GM12873 (cell line): Measurements from ENCODE around the gene NKX3-2.

ENCODE experiments used
- TF ChIP-seq, protein P1 (sequence below): IDR thresholded peaks from 2 replicates; pipeline ENCODE4 v1.5.1; 2012; ENCODE audit warnings: low read depth, mild to moderate bottlenecking, moderate library complexity, low read length, control low read depth; ENCODE audit not compliant: insufficient read depth; ENCODE audit errors: missing control alignments

The NKX3-2 gene

DNA sequence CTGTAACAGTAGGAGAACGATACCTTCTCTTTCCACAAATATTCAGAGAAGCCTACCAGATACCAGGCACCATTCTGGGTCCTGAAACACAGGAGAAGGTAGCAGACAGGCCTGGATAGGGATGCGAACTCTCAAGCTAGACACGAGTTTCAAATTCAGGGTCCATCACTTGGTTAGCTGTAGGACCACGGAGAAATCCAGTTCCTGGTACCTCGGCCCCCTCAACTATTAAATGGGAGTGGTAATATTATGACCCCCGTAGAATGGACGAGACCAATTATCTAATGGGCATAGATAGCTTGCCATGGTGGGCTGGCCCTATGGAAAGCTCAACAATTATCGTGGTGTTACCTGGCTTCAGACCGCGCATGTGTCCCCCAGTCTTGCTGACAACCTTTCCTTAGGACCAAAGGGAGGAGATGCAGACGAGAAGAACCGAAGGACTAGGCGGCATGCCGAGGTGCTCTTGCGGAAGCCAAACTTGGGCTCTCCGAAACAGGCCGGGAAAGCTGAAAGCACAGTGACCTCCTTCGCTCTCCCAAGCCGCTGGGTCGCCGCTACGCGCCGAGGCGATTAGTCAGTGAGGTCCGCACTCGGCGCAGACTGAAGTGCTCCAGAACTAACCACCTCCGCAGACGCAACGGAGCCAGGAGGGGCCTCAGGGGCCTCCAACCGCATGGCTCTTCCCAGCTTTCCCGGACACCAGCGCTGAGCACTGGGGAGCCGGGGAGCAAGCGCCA, 19.6 kb downstream of the NKX3-2 start:
- TF ChIP-seq, protein P1, sequence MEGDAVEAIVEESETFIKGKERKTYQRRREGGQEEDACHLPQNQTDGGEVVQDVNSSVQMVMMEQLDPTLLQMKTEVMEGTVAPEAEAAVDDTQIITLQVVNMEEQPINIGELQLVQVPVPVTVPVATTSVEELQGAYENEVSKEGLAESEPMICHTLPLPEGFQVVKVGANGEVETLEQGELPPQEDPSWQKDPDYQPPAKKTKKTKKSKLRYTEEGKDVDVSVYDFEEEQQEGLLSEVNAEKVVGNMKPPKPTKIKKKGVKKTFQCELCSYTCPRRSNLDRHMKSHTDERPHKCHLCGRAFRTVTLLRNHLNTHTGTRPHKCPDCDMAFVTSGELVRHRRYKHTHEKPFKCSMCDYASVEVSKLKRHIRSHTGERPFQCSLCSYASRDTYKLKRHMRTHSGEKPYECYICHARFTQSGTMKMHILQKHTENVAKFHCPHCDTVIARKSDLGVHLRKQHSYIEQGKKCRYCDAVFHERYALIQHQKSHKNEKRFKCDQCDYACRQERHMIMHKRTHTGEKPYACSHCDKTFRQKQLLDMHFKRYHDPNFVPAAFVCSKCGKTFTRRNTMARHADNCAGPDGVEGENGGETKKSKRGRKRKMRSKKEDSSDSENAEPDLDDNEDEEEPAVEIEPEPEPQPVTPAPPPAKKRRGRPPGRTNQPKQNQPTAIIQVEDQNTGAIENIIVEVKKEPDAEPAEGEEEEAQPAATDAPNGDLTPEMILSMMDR, result no peak

DNA sequence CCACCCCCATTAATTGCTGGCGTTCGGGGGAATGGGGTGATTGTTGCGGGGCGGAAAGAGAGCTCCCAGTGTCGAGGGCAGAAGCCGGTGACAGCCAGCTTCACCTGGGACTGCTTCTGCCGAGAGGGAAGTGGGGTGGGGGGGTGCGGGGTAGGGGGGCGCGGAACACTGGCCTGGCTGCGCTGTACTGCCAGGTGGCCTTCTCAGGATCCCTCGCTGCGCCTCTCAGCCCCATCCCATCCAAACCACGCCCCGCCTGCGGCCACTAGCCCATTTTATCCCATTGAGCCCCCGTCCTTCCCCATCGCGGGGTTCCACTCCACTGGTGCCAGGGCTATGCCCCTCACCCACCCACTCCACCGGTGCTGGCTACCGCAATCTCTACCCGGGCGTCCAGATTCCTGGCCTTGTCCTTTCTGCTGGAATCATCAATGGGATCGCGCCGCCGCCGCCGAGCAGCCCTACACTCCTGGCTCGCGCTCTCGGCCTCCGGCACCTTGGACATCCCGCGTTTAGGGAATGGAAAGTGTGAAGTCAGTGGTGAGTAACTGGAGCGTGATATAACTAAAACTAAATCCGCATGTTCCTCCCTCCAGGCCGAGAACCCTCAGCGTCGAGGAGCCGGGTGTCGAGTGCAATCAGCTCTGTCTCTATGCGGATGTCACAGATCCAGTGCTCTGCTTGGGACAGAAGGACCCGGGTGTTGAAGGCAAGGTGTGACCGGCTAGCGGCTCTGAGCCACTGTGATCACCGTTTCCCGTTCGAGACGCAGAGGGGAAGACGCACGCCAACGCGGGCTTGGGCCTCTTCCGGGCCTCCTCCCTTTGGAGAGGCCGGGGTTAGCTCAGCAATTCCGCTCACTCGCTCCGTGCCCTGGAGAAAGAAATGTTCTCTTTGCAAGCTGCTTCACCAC, 20.5 kb downstream of the NKX3-2 start:
- TF ChIP-seq, protein P1, result no peak

DNA sequence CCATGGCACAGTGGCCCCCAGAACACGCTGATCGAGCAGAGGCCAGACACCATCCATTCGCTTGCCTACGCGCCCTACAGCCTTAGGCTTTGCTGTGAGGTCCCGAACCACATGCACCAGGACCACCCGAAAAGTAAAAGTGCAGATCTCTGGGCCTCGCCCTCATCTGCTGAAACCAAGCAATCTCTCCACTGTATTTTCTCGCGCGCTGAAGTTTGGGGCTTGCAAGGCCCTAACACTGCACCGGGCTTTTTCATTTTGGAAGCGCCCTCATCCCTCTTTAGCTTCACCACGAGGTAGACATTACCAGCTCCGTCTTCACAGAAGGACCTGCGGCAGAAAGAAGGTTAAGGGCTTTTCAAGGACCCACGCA, 21.2 kb downstream of the NKX3-2 start:
- TF ChIP-seq, protein P1, result no peak

DNA sequence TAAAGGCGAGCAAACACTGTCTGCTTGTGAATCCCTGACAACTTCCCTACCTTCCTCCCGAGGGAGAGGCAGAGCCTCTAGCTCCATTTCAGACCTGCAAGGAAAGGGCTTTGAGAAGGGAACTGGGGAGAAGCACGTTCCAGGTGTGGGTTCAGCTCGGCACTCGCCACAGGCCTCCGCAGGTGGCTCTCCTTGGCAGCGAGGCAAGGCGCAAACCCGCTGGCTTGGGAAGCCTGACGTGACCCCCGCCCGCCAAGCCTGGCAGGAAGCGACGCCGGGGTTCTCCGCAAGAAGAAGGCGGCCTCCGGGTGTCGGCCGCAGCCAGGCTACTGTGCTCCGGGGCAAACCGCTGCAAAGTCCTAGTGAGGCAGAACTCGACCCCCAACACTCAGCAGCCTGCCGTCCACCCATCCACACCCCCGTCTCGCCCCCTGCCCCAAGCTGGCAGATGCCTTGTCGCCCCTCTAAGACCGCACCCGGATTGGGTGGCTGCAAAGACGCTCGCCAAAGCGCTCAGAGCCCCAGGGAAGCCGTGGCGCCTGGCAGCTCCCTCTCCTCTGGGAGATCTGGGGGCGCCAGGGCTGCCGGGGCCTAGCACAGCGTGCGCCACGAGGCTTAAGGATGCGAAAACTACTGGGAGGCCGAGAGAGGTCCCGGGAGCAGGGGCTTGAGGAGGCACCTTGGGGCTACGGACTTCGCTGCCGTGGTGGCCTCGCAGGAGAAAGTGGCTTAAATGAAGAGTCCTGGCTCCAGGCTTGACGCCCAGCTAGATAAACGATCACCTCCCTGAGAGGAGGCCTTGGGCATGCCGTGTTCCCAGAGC, 21.8 kb downstream of the NKX3-2 start:
- TF ChIP-seq, protein P1, result no peak

DNA sequence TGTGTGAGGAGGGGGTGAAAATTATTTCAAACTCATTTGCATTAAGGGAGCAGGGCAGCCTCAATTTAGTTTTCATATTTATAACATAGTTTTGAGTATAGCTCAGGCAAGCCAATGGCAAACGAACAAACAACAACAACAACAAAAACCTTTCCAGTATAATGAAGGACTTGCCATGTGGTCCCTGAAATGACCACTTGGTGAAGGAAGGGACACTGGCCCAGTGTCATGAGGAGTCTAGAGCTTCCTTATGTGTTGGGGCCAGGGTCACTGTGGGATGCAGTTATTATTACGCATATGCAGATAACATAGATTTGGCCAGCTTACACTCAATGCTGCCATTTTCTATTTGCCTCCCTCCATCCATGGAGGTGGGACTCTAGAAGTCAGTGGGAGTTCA, 23.3 kb downstream of the NKX3-2 start:
- TF ChIP-seq, protein P1, result no peak

DNA sequence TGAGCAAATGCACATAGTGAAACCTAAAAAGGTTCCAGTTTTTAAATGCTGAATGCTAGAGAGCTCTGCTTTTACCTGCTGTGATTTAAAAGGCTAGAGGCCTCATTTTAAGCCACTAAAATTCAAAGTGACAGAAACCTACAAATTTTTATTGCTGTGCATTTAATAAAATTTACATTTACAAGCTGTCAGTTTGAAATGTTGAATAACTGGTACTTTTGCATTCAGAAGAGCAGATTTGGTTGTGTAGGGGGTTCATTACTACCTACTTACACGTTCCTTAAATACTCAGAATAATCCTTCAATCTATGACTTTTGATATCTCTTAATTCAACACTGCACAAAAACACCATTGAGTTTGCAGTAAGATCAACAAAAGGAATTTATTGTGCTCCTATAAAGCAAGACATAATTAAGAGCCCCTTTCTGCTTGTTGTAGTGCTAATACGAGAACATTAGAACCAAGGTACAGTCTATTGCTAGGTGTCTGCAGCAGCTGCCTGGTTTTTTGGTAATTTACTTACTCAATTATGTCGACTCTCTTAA, 27.9 kb downstream of the NKX3-2 start:
- TF ChIP-seq, protein P1, result no peak

DNA sequence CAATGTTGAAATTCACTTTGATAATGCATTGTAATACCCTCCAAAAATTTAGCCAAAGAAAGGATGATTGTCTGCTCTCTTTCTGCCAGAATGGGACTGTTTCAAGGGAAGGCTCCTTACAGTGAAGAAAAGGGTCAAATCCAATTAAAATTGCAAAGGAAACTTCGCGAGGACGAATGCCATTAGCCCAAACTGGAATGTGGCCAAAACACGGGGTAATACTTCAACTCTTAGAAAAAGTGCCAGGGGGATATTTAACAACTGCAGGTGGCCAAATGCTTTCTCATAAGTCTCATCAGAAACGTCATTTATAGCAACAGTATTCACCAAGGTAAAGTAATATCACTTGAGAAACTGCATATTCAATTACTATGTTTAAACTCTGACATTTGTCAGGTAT, 29.0 kb downstream of the NKX3-2 start:
- TF ChIP-seq, protein P1, result no peak
